BLaER1 (cell line): ENCODE results near the gene BST1.

Source experiments
- H3K27ac ChIP-seq: shearing (Covaris generic); formaldehyde crosslinking; 2 replicates; pipeline ENCODE4 v1.8.1; 2022
- H3K27me3 ChIP-seq: shearing (Covaris generic); formaldehyde crosslinking; 2 replicates; pipeline ENCODE4 v1.8.1; 2022
- H3K36me3 ChIP-seq: shearing (Covaris generic); formaldehyde crosslinking; 2 replicates; pipeline ENCODE4 v1.8.1; 2022
- H3K4me1 ChIP-seq: shearing (Covaris generic); formaldehyde crosslinking; 2 replicates; pipeline ENCODE4 v1.8.1; 2022
- H3K4me2 ChIP-seq: shearing (Covaris generic); formaldehyde crosslinking; 2 replicates; pipeline ENCODE4 v1.8.1; 2022
- H3K4me3 ChIP-seq: shearing (Covaris generic); formaldehyde crosslinking; 2 replicates; pipeline ENCODE4 v1.8.1; 2022
- H3K9ac ChIP-seq: shearing (Covaris generic); formaldehyde crosslinking; 2 replicates; pipeline ENCODE4 v1.8.1; 2022
- H3K9me3 ChIP-seq: shearing (Covaris generic); formaldehyde crosslinking; 2 replicates; pipeline ENCODE4 v1.8.1; 2022
- H4K20me1 ChIP-seq: shearing (Covaris generic); formaldehyde crosslinking; 2 replicates; pipeline ENCODE4 v1.8.1; 2022
- Cebpa-rat ChIP-seq: shearing (Covaris generic); IDR thresholded peaks from 2 replicates; pipeline ENCODE4 v1.8.1; 2022

Gene BST1

DNA sequence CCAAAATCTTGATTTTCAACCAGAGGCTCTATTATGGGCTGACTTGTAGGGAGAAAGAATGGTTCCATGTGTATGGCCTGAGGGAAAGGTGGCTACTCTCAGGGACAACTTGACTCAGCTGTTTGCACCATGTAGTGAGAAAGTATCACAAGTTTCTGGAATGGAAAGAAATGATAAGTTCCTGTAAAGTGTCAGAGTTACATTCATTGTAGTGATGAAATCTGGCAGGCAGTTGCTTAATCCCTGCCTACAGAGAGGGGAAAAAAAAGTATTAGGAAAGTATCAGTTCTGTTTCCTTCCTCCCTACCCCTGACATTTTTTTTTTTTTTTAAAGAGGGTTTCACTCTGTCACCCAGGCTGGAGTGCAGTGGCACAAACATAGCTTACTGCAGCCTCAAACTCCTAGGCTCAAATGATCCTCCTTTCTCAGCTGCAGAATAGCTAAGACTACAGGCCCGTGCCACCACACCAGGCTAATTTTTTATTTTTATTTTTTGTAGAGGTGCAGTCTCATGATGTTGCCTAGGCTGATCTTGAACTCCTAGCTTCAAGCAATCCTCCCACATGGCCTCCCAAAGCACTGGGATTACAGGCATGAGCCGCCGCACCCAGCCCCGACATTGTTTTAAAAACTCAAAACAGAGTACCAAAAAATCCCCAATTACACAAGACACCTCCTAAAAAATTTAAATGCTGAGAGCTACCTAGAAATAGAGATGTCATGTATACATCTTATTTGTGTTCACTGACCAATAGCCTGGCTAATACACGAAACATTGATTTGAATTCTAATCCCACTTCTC, 42.9 kb upstream of the BST1 start:
- H3K4me1 ChIP-seq, result peaks cover 48% of the 10 kb centered on the region
- TF ChIP-seq Cebpa-rat, result no peak
- no peak overlapping the region for H3K4me3 ChIP-seq

DNA sequence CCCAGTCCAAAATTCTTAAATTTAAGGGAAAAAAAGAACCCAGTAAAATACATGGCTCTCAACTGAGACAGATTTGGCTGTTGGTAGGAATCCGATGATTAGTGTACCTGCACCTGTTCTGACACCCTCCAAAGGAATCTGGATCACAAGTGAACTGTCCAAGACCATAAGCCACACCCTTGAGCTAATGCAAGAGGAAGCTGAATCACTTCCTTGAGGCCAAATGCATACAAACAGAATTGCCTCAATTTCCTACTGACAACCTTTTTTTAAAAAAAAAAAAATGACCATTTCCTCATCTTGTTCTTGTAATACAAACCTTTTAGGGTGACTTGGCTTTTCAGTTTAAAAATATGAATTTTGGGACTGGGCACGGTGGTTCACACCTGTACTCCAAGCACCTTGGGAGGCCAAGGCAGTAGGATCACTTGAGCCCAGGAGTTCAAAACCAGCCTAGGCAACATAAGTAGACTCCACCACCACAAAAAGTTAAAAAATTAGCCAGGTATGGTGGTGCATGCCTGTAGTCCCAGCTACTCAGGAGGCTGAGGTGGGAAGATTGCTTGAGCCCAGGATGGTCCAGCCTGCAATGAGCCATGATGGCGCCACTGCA, 37.0 kb upstream of the BST1 start:
- no peak overlapping the region for H3K9ac ChIP-seq
- no peaks in the 10 kb centered on the region; the same call in 1 of the 2 replicates for H3K9me3 ChIP-seq
- H3K4me3 ChIP-seq, result no peak overlapping the region
- no peaks in the 10 kb centered on the region for H3K27me3 ChIP-seq
- no peak overlapping the region for H3K27ac ChIP-seq
- H3K4me1 ChIP-seq, result peaks cover 59% of the 10 kb centered on the region
- H3K36me3 ChIP-seq, result peaks cover 33% of the 10 kb centered on the region
- no peak for TF ChIP-seq Cebpa-rat
- no peaks in the 10 kb centered on the region for H4K20me1 ChIP-seq
- H3K4me2 ChIP-seq, result 0 out of 2 replicates have a peak overlapping the region, but pooled peaks have one; percentile 0

More for the DNA sequence above, 42.9 kb upstream of the BST1 start:
- Histone ChIP-seq H3K9ac (no peak overlapping the region), H3K36me3 (0 out of 2 replicates have a peak, but pooled peaks cover 11% of the 10 kb centered on the region), H3K9me3 (no peaks in the 10 kb centered on the region), H4K20me1 (no peaks in the 10 kb centered on the region), H3K4me2 (peak overlapping the region; percentile 37), H3K27me3 (no peaks in the 10 kb centered on the region), H3K27ac (peak overlapping the region; percentile 3; the same call in 1 of the 2 replicates)

DNA sequence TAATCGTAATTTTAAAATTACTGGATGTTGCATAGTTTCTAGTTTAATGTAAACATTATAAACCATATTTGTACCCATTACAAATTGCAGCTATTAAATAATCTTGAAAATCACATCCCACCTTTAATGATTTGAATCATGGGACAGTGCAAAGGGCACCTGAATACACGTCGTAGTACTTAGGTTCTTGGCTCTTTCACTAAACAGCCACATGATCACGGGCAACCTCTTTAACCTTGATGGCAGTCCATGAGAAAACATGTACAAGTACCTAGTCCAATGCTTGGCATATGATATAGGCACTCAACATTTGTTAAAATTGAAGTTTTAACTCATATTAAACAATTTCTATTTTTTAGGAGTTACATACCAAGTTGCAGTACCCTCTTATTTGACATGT, 35.9 kb upstream of the BST1 start:
- H3K9me3 ChIP-seq, result no peaks in the 10 kb centered on the region; the same call in 1 of the 2 replicates
- H3K27ac ChIP-seq, result no peak overlapping the region
- TF ChIP-seq Cebpa-rat, result no peak
- H3K27me3 ChIP-seq, result no peaks in the 10 kb centered on the region
- no peak overlapping the region for H3K4me3 ChIP-seq
- no peak overlapping the region for H3K4me2 ChIP-seq
- H3K36me3 ChIP-seq, result peaks cover 30% of the 10 kb centered on the region
- peaks cover 70% of the 10 kb centered on the region for H3K4me1 ChIP-seq
- no peaks in the 10 kb centered on the region for H4K20me1 ChIP-seq
- H3K9ac ChIP-seq, result no peak overlapping the region

DNA sequence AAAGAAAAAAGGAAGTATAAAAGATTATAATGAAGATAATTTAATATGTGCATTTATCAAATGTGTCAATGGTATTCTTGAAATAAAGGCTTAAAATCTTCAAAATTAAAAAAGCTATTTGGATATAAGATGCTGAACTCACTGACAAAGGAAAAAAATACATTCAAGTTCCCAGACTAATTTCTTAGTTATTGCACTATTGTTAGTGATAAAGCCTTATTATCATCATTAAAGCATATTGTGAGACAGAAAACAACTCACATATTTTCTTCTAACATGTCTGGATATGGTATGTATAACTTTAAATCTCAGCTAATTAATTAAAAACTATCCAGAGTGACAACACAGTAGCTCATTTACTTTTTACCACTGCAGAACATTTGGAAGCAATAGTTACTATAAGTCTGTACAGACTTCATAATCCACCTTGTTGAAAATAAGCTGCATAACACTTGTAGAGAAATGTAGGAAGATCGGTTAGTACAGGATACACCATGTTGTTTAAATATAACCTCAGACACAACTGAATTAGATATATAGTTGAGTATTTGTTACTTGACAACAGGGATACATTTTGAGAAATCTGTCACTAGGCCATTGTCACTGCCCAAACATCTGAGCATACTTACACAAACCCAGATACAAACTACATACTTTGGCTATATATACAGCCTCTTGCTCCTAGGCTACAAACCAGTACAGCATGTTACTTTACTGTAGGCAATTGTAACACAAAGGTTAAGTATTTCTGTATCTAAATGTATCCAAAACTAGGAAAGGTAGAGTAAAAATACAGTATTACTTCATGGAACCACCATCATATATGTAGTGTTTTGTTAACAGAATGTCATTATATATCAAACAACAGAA, 34.1 kb upstream of the BST1 start:
- peaks cover 80% of the 10 kb centered on the region for H3K4me1 ChIP-seq
- no peak overlapping the region for H3K4me3 ChIP-seq
- no peak for TF ChIP-seq Cebpa-rat
- no peaks in the 10 kb centered on the region for H4K20me1 ChIP-seq
- H3K4me2 ChIP-seq, result peak overlapping the region; percentile 49
- H3K9ac ChIP-seq, result no peak overlapping the region
- H3K27me3 ChIP-seq, result no peaks in the 10 kb centered on the region
- peaks cover 5% of the 10 kb centered on the region; the same call in 1 of the 2 replicates for H3K9me3 ChIP-seq
- peaks cover 41% of the 10 kb centered on the region for H3K36me3 ChIP-seq
- peak overlapping the region; percentile 73 for H3K27ac ChIP-seq

DNA sequence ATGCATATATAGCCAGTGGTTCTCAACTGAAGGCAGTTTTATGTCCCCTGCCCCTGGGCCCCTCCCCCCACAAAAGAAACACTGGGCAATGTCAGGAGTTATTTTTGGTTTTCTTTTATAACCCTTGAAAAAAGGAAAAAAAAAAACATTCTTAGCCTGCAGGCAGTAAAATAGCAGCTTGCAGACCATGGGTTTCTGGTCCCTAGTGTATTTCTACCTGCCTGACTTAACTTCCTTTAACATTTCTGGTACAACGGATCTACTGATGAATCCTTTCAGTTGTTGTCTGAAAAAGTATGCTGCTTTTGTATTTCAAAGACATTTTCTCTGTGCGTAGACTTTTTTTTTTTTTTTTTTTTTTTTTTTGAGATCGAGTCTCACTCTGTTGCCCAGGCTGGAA, 32.3 kb upstream of the BST1 start:
- 0 out of 2 replicates have a peak overlapping the region, but pooled peaks have one; percentile 1 for H3K4me3 ChIP-seq
- peak overlapping the region; percentile 49 for H3K4me2 ChIP-seq
- peaks cover 5% of the 10 kb centered on the region; the same call in 1 of the 2 replicates for H3K9me3 ChIP-seq
- H3K27me3 ChIP-seq, result no peaks in the 10 kb centered on the region
- no peaks in the 10 kb centered on the region for H4K20me1 ChIP-seq
- TF ChIP-seq Cebpa-rat, result no peak
- H3K27ac ChIP-seq, result peak overlapping the region; percentile 73
- H3K4me1 ChIP-seq, result peaks cover 81% of the 10 kb centered on the region
- H3K9ac ChIP-seq, result no peak overlapping the region
- peaks cover 36% of the 10 kb centered on the region for H3K36me3 ChIP-seq

DNA sequence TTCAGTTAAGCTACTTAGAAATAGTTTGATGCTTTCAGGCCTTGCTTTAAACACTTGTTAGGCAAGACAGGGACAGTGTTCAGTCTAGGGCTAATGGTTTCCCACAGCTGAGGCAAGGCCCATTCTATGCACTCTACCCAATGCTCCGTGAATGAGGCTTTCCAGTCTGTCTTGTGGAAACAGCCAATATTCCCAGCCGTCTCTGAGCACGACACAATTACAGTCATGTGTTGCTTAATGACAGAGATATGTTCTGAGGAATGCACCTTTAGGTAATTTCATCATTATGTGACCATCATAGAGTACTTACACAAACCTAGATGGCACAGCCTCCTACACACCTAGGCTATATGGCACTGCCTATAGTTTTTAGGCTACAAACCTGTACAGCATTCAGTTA, 30.8 kb upstream of the BST1 start:
- H4K20me1 ChIP-seq, result no peaks in the 10 kb centered on the region
- no peaks in the 10 kb centered on the region for H3K27me3 ChIP-seq
- H3K4me2 ChIP-seq, result peak overlapping the region; percentile 49
- H3K4me1 ChIP-seq, result peaks cover 78% of the 10 kb centered on the region
- no peak overlapping the region for H3K9ac ChIP-seq
- H3K4me3 ChIP-seq, result no peak overlapping the region
- TF ChIP-seq Cebpa-rat, result no peak
- H3K36me3 ChIP-seq, result peaks cover 21% of the 10 kb centered on the region
- peak overlapping the region; percentile 67 for H3K27ac ChIP-seq
- H3K9me3 ChIP-seq, result peaks cover 5% of the 10 kb centered on the region; the same call in 1 of the 2 replicates

DNA sequence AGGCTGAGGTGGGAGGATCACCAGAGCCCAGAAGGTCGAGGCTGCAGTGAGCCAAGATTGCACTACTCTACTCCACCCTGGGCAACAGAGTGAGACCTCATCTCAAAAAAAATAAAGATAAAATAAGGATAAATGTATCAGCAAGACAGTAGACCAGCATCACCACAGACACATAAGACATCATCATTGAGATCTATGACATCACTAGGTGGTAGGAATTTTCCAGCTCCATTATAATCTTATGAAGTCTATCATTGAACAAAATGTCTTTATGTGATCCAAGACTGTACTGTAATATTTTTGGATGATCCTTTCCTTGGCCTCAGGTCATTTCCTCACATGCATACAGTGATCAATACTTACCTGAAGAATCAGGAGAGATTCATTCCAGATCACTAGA, 29.5 kb upstream of the BST1 start:
- Histone ChIP-seq H3K36me3 (peaks cover 21% of the 10 kb centered on the region; the same call in 1 of the 2 replicates), H3K4me3 (no peak overlapping the region), H3K9me3 (peaks cover 5% of the 10 kb centered on the region; the same call in 1 of the 2 replicates), H3K4me2 (no peak overlapping the region), H3K27ac (0 out of 2 replicates have a peak overlapping the region, but pooled peaks have one; percentile 27), H3K27me3 (no peaks in the 10 kb centered on the region), H3K4me1 (peaks cover 88% of the 10 kb centered on the region), H3K9ac (no peak overlapping the region), H4K20me1 (no peaks in the 10 kb centered on the region)
- TF ChIP-seq Cebpa-rat, result no peak

DNA sequence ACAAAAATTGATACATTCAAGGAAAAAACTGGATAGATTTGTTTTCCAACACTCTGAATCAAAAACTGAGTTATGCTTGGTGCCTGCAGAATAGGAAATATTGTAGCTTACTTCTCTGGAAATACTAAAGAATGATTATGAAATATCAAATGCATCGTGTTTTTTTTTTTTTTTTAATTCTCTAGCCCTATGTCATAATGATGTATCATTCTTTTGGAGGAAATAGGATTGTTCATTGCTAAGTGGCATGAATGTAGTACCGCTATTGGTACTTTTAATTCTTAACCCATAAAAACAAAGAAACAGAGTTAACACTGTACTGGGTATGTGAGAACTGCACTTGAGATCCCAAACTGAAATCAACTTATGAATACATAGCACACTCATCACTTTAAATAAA, 28.8 kb upstream of the BST1 start:
- H3K4me3 ChIP-seq, result no peak overlapping the region
- no peak for TF ChIP-seq Cebpa-rat
- peaks cover 21% of the 10 kb centered on the region; the same call in 1 of the 2 replicates for H3K36me3 ChIP-seq
- H3K27me3 ChIP-seq, result no peaks in the 10 kb centered on the region
- peaks cover 88% of the 10 kb centered on the region for H3K4me1 ChIP-seq
- no peak overlapping the region for H3K9ac ChIP-seq
- H3K4me2 ChIP-seq, result peak overlapping the region; percentile 63
- peaks cover 5% of the 10 kb centered on the region; the same call in 1 of the 2 replicates for H3K9me3 ChIP-seq
- H4K20me1 ChIP-seq, result no peaks in the 10 kb centered on the region
- no peak overlapping the region for H3K27ac ChIP-seq

DNA sequence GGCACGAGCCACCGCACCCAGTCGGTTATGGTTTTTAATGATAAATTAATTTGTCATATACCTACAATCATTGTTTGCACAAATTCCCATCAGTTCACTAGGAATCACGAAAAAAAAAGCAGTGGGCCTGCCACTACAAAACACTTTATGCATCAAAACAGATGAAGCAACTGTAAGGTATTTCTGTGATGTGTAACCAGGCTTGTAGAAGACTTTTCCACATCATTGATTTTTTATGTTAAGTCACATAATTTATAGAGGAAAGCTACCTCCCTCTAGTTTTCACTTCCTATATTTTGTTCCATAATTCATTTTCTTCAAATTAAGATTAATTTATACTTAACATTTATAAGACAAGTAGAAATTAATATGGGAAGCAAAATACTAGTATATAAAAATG, 27.9 kb upstream of the BST1 start:
- no peaks in the 10 kb centered on the region for H3K27me3 ChIP-seq
- peaks cover 88% of the 10 kb centered on the region for H3K4me1 ChIP-seq
- peak overlapping the region; percentile 59; the same call in 1 of the 2 replicates for H3K27ac ChIP-seq
- no peak for TF ChIP-seq Cebpa-rat
- H3K9me3 ChIP-seq, result peaks cover 5% of the 10 kb centered on the region; the same call in 1 of the 2 replicates
- no peak overlapping the region for H3K9ac ChIP-seq
- H4K20me1 ChIP-seq, result no peaks in the 10 kb centered on the region
- peaks cover 21% of the 10 kb centered on the region; the same call in 1 of the 2 replicates for H3K36me3 ChIP-seq
- peak overlapping the region; percentile 63 for H3K4me2 ChIP-seq
- no peak overlapping the region for H3K4me3 ChIP-seq
